IPS-NIHi11 (cell line): ENCODE measurements around the gene CREB5.

Experiments
- DNase-seq: peaks from one replicate; pipeline ENCODE4 v3.0.0; 2012; ENCODE audit warnings: mixed read lengths, low spot score

The CREB5 gene

DNA sequence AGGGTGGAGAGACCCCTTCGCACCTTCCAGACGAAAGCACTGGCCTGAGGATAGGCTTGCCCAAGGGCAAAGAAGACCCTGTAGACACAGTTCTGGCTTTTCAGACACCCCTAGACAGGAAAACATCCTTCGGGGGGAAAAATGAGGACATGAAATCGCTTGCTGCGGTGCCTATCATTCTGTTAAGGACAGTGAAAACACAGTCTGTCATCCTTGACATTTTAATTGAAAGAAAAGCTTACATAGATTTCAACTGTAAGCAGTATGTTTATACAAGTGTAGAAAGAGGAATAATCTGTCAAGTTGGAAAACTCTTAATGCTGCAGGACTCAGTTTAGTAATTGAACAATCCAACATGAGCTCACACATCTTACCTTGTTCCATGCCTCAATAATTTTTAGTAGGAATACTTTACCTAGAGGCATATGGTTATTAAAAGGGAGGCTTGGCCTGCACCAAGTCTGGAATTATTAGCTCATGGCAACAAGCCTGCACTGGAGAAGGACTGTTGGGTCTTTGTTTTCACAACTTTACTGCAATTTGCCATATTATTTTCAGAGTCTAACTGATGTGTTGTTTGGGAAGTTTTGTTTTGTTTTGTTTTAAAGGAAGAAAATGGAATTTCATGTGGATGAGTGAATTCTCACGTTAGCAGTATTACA, 302.3 kb downstream of the CREB5 start:
- DNase-seq: no peak

DNA sequence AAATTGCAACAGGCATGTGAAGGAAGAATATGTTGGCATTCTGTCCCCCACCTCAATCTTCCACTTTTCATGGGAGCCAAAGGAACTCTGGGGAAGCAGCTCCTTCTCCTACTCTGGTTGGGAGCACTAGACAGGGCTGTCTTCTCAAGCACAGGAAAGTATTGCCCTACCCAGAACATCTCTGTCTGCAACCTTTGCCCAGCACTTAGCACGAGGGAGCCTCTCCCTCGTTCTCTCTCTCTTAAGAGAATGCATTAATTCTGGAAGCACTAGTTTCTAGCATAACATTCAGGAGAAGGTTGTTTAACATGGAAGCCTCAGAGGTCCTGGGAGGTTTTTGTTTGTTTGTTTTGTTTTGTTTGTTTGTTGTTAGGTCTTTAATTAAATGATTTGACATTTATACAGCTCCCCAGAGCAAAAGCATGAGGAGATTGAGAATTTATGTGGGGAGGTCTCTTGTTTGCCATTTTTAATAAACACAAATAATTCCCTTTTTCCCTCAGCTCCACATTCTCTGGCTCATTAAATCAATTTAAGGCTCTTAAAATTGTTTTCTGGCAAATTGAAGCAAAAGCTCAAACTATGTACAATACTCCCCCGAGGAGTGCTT, 305.2 kb downstream of the CREB5 start:
- DNase-seq: no peak

DNA sequence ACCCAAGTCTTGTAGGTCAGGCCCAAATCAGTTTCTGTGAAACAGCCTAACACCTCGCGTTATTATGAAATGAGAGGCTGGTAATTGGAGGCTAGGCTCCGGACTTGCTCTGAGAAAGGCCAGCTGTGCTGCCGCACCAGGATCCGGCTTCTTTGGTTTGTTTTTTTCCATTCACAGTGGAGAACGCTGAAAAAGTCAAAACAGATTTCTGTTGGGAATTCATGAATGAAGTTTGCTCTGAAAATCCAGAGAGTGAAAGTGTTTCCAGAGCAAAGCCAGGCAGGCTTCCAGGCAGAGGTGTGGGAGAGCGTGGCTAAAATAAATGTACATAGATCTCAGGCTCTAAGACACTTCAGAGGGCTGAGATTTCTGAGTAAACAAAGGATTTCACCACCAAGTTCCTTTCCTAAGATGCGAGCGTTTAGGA, 305.8 kb downstream of the CREB5 start:
- no peak for DNase-seq

DNA sequence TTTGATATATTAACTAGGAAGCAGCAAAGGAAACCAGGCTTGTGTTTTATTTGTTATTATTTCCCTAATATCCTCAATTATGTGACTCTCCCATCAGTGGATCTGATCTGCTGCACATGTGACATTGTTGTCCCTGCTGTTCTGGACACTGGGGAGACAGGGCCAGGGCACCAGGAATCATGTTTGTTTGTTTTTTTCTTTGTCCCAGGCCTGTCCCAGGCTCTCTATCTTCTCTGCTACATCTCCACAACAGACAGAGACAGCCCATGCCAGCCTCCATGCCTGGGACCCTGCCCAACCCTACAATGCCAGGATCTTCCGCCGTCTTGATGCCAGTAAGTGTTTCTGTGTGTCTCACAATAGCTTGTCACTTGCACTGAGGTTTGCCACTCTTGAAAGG, 306.2 kb downstream of the CREB5 start:
- DNase-seq: no peak

DNA sequence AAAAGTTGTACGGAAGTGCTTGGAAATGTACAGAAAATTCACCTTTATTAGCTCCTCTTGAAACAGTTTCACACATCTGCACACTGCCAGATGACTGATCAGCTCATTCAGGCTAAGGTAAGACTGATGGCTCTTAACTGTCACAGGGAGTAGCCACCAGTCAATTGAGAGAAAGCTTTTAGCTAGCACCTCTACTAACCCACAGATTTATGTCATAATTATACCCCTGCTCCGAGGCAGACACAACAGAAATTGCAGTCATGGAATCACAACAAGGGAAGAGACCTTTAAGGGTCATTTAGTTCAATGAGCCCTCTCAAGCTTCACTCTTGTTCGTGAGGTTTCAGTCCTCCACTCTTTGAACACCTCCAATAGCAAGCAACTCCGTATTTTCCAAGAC, 310.4 kb downstream of the CREB5 start:
- DNase-seq: no peak

DNA sequence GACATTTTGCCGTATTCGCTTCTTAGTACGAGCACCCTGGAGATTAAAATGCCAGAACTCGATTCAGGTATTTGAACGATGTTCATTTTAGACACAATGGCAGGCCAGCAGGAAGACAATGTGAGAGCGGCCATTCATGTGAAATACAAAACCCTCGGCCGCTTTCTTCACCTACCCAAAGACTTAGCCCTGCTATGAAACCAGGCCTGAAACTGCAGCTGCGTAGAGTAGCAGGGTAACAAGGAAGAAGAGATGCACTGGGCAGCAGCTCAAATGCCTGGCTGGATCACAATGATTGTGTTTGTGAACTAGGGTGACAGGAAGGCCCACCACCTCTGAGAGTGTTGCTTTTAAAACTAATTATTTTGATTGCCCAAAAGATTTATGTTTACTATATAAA, 311.0 kb downstream of the CREB5 start:
- DNase-seq: no peak

DNA sequence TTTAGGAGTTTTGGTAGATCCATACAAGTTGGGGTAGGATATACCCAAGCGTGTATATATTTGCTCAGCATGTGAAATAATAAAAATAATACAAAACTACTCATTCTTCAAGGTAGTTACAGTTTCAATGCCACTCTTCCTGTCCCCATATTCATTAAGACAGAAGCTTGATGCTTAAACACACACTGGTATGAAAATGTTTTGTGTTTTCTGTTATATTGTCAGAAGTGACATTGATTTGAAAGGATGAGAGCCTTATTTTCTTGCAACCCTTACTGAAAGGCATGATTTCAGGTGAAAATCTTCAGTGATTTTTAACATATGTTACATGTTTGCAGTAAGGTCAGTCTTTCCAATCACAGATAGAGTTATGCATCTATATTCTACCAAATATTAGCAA, 312.2 kb downstream of the CREB5 start:
- no peak for DNase-seq

DNA sequence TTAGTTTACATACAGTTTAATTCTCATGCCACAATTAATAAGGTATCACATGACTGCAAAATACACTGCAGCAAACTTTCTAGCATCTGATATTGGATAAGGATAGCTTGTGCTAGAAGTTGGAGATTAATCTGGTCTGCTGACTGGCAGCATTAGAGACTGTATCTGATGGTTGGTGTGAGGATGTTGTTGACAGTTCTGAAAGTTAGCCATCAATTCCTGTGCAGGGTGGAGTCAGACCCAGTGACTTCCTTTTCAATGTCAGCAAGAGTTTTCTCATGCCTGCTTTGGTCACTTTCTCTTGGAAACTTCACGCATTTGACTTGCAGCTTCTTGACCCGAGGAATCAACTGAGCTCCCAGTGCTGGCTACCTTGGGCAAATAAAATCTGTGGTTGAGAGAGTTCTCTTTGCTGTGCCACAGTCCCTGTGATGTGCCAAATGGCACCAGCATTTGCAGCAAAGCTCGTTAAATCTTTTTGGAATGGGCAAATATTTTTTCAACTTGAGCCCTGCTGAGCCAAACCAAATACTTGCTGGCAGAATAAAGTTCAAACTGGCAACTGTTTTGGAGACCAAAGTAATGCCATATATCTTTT, 312.8 kb downstream of the CREB5 start:
- no peak for DNase-seq

DNA sequence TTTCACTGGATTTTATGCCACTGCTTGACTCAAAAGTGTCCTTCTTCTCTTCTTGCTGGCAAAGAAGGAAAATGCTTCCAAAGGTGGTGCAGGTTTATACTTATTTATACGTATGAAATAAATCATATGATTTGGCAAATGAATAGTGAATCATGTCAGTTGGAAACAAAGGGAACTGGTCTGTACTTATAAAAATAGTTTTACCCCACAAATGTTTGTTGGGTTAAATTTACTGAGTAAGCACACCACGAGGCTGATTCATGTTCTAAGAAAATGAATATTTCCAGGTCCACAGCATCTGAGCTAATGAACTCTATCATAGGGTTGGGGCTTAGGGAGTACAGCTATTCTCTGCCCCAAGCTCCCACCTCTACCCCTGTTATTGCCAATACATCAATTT, 313.6 kb downstream of the CREB5 start:
- DNase-seq: no peak

DNA sequence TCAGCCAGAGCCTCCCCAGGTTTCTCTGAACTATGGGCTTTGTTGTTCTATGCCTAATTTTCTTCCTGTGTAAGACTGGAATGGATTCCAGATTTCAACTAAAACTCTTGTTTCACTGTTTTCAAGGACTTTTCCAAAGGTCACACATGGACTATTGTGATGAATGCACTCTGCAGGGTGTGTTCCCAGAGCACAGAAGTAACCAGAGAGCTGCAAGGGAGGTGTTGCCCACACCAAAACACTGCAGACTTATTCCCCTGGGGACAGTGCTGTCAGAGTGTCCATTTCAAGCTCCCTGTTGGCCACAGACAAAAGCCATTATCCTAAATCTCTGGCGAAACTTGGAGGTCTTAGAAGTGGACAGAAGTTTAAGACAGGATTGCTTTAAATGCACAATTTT, 314.2 kb downstream of the CREB5 start:
- no peak for DNase-seq

DNA sequence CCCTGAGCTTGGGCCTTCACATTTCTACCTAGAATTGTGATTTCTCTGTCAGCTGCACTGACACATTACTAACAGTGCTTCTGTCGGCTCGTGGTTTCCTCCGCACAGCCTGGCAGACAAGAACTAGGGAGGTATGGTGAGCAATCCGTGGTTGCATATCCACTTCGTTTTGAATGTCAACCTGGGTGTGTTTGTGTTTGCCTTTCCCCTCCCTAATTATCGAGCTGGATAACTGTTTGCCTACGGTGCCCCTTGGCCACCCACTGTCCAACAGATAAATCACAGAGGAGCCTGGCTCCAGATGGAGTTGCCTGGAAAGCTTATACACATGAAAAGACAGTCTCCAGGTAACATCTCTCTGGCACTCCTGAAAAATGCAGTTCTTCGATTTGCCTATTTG, 317.0 kb downstream of the CREB5 start:
- no peak for DNase-seq

DNA sequence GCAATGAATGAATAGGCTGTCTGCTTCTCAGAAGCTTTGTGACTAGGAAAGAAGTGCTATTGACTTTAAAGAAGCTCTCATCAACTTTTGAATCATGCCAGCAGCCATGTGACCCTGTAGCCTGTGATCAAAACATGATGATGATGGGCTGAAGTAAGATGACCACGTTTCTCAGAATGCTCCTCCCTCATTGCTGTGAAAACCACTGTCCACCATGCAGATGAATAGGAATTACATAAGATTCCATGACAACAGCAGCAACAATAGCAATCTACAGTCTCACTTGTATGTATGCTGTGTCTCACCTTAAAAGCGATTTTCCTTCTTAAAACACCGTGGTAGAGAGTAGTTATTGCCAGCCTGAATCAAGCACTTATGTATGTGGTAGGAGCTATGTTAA, 317.4 kb downstream of the CREB5 start:
- DNase-seq: no peak

DNA sequence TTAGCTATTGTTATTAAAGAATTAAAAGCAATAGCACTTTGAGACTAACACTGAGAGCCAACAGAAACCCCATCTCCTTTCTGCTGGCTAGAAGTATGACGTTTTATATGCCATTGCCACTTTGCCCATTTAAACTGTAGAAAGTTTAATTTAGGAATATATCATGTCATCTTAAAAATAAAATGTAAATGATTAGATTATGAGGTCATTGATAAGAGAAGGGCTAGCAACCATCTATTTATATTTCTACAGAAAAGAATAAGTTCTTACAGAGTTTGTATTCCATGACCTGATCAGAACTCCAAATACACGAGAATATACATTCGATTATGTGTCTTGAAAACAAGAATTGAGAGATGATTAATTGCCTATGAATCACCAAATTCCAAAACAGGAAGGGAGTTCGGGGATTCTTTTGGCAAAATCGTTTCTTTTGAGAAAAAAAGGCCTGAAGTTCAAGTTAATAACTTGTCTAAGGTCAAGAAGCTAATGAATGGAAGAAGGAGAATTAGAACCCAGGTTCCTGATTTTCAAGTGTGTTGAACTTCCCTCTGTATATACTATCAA, 318.9 kb downstream of the CREB5 start:
- DNase-seq: no peak

DNA sequence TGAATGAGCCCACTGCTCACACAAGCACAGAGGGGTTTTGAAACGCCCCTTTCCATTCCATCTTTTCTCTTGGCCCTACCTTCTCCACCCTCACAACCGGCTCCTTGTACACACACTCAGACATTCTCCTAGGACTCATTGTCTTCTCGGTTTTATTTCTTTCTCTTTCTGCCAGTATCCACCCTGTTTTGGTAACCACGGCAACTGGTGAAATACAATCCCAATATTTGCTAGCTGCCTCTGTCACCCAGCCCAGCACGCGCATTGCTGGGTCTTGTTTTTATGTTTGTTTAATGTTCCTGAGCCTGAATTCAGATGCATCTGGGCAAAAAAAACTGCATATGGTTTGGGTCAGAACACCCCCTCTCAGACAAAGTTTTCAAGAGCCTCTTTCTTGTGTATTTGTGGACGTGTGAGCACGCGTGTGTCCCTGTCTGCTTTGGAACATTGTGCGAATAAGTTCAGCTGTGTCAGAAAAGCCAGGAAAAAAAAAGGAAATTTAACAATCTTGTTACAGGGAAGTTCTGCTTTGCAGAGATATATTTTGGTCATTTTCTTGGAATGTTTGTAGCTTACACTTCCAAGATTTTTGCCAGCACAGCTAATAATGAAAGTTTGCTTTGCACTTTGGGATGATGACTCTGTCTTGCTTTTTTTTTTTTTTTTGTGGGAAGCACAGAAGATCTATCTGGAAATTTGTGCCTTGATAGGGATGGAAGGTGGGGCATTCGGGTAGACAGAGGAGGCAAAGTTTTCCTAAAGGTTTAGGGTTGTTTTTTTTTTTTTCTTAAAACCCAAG, 320.0 kb downstream of the CREB5 start:
- no peak for DNase-seq

DNA sequence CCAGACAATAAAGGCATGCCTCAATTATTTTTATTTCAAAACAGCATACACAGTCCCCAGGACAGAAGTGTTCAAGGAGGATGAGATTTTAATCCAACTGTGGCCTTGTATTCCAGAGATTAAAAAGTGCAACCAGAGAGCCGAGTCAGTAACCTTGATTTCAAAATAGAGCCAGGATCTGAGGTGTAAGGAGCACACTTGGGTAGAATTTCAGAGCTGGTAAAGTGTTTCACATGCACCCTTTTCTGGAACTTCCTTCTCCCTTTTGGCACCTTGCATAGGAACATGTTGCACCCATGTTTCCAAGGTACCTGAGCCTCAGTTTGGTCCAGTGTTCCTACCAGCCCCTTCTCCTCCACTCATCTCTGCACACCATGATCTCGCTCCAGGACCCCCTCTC, 320.7 kb downstream of the CREB5 start:
- no peak for DNase-seq

DNA sequence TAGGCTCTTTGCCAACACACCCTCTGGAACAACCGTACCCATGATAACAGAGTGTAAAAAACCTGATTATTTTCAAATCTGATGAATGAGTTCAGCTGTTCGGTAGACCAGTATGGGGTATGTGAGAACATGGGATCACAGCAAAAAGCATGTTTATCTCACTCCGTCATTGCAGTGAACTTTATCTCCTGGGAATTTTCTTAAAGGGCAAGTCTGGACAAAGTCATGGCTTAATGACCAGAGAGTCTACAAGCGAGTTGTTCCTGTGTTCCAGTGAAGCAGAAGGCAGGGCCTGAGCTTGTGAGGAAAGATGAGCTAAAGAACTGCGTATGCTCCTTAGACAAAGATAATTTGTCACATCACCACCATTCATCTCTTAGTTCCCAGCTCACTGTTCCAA, 326.1 kb downstream of the CREB5 start:
- no peak for DNase-seq

DNA sequence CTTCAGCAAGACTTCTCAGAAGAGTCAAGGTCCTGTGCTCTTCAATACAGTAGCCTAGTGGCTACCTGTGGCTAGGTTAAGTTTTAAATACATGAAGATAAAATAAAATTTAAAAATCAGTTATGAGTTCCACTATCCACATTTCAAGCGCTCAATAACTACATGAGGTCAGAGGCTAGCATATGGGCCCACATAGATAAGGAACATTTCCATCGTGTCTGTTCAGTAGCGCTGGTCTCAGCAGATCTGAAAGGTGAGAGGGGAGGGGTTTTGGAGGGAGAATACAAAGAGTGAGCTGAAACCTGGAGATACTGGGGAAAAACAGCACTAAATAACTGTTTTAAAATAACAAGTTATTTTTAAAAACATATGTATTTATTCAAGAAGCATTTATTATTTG, 326.8 kb downstream of the CREB5 start:
- no peak for DNase-seq

DNA sequence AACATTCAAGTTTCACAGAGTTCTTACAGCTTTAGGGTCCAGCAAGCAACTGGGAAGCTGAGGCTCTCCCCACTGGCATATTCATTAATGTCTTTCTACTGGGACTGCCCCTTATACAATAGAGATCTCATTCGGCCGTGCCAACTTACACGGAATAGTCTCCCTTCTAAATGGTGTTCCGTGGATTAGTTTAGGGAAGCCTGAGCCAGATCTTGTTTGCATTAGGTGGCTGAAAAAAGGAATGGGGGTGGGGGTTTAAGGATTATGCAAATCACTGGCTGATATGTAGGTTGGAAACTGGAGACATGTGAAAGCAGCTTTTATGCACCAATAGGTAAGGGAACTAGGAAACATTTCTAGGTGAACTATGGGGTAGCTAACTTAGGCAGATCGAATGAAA, 327.5 kb downstream of the CREB5 start:
- no peak for DNase-seq

DNA sequence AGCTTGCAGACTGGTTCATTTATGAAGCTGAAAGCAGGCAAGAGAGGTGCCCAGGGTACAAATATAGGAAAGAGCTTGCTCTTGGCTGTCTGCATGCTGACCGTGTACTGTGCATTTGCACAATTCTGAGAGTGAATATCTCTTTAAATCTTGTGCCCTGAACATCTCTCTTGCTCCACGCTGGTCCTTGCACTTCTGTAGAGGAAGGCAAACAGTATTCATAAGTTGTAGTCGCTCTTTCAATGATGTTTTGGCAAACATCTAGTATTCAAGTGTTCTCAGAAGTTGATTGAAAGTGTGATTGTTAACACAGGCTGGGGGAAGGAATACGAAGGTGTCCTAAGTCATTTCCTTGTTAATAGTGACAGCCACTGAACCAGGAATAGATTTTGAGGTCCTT, 332.6 kb downstream of the CREB5 start:
- no peak for DNase-seq

DNA sequence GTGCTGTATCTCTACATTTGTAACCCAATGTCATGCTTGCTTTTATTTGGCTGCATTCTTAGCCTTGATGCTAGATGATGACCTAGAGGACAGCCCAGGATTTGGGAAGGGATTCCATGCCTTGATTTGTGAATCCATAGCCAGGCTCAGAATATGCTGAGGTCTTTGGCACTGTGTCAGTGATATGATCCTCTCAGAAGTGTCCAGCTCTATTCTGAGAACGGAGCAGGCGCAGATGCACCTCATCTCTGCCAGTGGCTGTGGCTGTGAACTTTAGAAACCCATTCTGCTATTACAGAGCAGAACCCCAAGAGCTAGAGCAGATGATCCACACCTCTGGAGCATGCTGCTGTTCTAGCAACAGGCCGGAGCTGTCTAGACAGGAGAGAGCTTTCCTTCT, 333.0 kb downstream of the CREB5 start:
- no peak for DNase-seq

DNA sequence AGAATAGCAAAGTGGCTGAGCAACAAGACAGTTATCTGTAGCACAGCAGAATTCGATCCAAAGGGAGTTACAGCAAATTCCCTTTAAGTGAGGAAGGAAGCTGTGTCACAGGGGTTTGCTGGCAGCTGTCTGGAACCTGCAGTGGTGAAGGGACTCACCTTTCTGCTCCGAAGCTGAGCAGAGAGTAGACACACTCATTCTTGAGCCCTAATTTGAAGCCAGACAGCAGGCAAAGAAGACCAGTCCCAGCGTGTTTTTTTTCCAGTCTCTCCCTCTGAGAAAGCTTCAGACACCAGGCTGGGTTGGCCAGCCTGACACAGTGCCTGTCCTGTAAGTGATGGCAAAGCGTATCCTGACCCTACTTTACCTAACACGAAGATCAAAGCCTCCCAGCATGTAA, 335.1 kb downstream of the CREB5 start:
- no peak for DNase-seq

DNA sequence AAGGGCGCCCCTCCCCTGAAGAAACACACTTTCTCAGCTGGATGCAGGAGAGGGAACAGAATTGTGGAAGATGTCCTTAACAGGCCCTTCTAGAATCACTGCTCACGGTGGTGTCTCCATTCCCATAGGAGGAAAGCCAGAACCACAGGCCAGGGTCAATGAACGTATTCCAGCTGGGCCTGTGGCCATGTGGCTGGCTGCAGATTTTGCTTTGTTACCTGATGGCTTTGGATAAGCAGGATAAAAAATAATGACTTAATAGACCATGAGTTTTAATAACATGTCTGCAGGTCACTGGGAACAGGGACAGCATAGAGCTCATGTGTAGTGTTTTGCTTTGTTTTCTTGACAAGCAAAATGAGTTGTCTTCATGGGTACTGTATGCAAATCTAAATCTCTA, 335.5 kb downstream of the CREB5 start:
- no peak for DNase-seq

DNA sequence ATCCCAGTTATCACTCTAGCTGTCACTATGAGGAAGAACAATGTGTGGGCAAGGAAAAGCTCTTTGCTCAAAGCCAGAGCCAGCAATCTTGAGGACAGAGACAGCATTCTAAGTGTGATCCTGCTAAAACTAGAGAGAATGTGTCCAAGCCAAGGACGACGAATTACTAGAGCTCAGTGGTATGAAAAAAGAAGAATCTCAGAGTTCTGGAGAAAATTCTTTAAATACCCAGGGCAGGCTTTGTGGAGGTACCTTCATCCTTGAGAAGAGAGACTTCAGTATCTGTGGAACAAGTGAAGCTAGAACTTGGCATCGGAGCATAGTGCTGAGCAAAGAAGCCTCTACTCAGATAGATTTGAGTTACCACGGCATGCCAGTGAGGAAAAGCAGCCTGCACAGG, 336.0 kb downstream of the CREB5 start:
- DNase-seq: no peak
